Small intestine (tissue), 7 donors: Measurements from ENCODE around the gene CXCL5. TPM values are rescaled to one million over a fixed set of nuclear protein-coding genes. Genes with fewer than 3 reads are reported as not detected.

ENCODE experiments used
- DNase-seq, 2 donors: peaks; one replicate each; pipeline versions ENCODE4 v3.0.0 to v3.0.0-alpha.2; 2013
- FAIRE-seq: peaks from 2 replicates; lab custom pipeline; 2012; peaks lifted over from hg19 to GRCh38; lab: Jason Lieb, UNC
- H3K27ac ChIP-seq, 3 donors: one replicate each; pipeline ENCODE4 v1.5.1; 2013; ENCODE audit warnings: low read length in 2 of 3, mild to moderate bottlenecking in 2 of 3, control low read depth in 1 of 3, inconsistent platforms in 1 of 3, low read depth in 1 of 3, moderate library complexity in 1 of 3
- H3K27me3 ChIP-seq, 3 donors: one replicate each; pipeline ENCODE4 v1.6.1; 2013; ENCODE audit warnings: low read length in 3 of 3, inconsistent platforms in 1 of 3; ENCODE audit not compliant: control insufficient read depth in 3 of 3, insufficient read depth in 3 of 3
- H3K36me3 ChIP-seq, 3 donors: one replicate each; pipeline ENCODE4 v1.6.1; 2013; ENCODE audit warnings: low read length in 3 of 3, inconsistent platforms in 1 of 3, low read depth in 1 of 3, mild to moderate bottlenecking in 1 of 3, moderate library complexity in 1 of 3; ENCODE audit not compliant: control insufficient read depth in 3 of 3, insufficient read depth in 2 of 3
- H3K4me1 ChIP-seq, 3 donors: one replicate each; pipeline ENCODE4 v1.6.1; 2013; ENCODE audit warnings: low read length in 2 of 3, inconsistent platforms in 1 of 3, low read depth in 1 of 3, mild to moderate bottlenecking in 1 of 3, moderate library complexity in 1 of 3; ENCODE audit not compliant: control insufficient read depth in 3 of 3, insufficient read depth in 2 of 3
- H3K4me3 ChIP-seq, 3 donors: one replicate each; pipeline ENCODE4 v1.5.1; 2013; ENCODE audit warnings: low read length in 3 of 3, control low read depth in 1 of 3, inconsistent platforms in 1 of 3, low read depth in 1 of 3, mild to moderate bottlenecking in 1 of 3, moderate library complexity in 1 of 3
- H3K9me3 ChIP-seq, 2 donors: one replicate each; pipeline ENCODE4 v1.6.1; 2013; ENCODE audit warnings: low read depth in 1 of 2, low read length in 1 of 2; ENCODE audit not compliant: control insufficient read depth in 2 of 2, insufficient read depth in 1 of 2
- WGBS, 3 donors: extraction: QIAGEN DNeasy Blood & Tissue Kit; methylation state at CpG; one replicate each; pipeline ENCODE4 v1.1.7; 2013; 5-methylcytosine and 5-hydroxymethylcytosine counted together
- polyA plus RNA-seq, 4 donors: library from polyadenylated mRNA; stranded (reverse) in 3 of 4; unstranded in 1 of 4; fragments of 200-250 nt in 3 of 4; fragments of 120-200 nt in 1 of 4; gene quantifications; one replicate each; pipeline versions ENCODE4 v1.2.1 to v1.2.3, GENCODE V29; 2013
- donor health status: healthy with polysubstance abuse.
- donor health status: control.
- donor health status: control.
- donor health status: Bipolar disorder and iron deficiency.
- donor health status: healthy.

CXCL5 gene
- polyA plus RNA-seq, 4 donors: 0.74 to 1.8 TPM; not detected in 2

- no peak overlapping the region for H3K27ac ChIP-seq
- no peaks in the 10 kb centered on the region for H3K36me3 ChIP-seq
- 87 to 91% (median 91%) methylated on average over 3 of the region's 3 CpGs for WGBS, 3 donors
- no peak for FAIRE-seq
- H3K4me1 ChIP-seq: peaks cover 0 to 10% (median 2%) of the 10 kb centered on the region in 3 donors
- no peak overlapping the region for H3K4me3 ChIP-seq
- no peaks in the 10 kb centered on the region for H3K9me3 ChIP-seq
- no peaks in the 10 kb centered on the region for H3K27me3 ChIP-seq
- no peak for DNase-seq
These were observed 10.8 kb upstream of the CXCL5 start for GRCh38 chr4:74009307-74009706.

GRCh38 chr4:74006009-74006476, 7.6 kb upstream of the CXCL5 start:
- Histone ChIP-seq H3K36me3 (no peaks in the 10 kb centered on the region), H3K4me1 (peaks cover 0 to 10% (median 2%) of the 10 kb centered on the region in 3 donors), H3K9me3 (no peaks in the 10 kb centered on the region), H3K27ac (peak overlapping the region in 1 of 3 donors; percentile 52), H3K27me3 (no peaks in the 10 kb centered on the region), H3K4me3 (no peak overlapping the region)
- WGBS, 3 donors: 70 to 76% (median 74%) methylated on average over 2 of the region's 2 CpGs
- DNase-seq (no peak), FAIRE-seq (no peak)

DNA sequence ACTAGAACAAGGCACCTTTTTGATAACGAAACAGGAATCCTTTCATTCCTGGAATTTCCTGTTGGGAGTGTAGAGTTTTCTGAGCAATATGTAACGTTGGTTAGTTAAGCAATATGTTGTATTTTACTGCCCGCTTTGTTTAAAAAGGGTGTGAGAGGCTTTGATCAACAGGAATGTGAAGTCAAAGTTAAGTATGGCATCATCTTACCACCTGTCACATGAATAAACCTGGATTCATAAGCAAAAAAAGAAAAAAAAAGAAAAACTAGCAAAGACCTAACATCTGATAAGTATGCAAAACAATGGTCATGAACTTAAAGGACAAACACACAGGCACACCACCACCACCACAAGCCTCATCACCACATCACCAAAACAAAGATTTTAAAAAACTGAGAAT, 7.1 kb upstream of the CXCL5 start:
- Histone ChIP-seq H3K4me1 (peaks cover 0 to 10% (median 2%) of the 10 kb centered on the region in 3 donors), H3K4me3 (no peak overlapping the region), H3K27ac (peak overlapping the region in 1 of 3 donors; percentile 71), H3K9me3 (no peaks in the 10 kb centered on the region), H3K36me3 (no peaks in the 10 kb centered on the region), H3K27me3 (no peaks in the 10 kb centered on the region)
- peak; percentile 55 to 72 for DNase-seq
- FAIRE-seq: no peak
- 9 to 36% (median 21%) methylated on average over 3 of the region's 3 CpGs for WGBS, 3 donors

DNA sequence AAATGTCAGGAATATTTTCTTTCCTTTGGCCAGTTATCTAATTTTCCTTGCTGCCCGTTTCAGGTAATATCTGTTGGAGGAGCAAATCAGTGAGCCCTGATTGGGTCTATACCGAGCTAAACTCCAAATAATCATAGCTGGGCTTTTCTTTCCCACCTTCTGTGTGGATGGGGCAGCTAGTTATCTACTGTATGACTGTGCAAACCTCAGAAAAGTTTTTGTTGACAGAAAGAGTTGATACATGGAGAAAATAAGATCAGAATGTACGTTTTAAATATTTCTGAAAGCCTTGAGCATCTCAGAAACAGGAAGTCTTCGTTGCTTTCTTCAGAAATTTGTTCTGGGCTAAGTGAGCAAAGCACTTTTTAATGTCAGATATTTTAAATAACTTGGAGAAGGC, 6.2 kb upstream of the CXCL5 start:
- Histone ChIP-seq H3K4me3 (no peak overlapping the region), H3K9me3 (no peaks in the 10 kb centered on the region), H3K36me3 (no peaks in the 10 kb centered on the region), H3K27ac (peak overlapping the region in 1 of 3 donors; percentile 71), H3K27me3 (no peaks in the 10 kb centered on the region), H3K4me1 (peaks cover 0 to 10% (median 2%) of the 10 kb centered on the region in 3 donors)
- FAIRE-seq (no peak), DNase-seq (no peak)
- WGBS, 3 donors: 44 to 47% (median 45%) methylated on average over 4 of the region's 4 CpGs

DNA sequence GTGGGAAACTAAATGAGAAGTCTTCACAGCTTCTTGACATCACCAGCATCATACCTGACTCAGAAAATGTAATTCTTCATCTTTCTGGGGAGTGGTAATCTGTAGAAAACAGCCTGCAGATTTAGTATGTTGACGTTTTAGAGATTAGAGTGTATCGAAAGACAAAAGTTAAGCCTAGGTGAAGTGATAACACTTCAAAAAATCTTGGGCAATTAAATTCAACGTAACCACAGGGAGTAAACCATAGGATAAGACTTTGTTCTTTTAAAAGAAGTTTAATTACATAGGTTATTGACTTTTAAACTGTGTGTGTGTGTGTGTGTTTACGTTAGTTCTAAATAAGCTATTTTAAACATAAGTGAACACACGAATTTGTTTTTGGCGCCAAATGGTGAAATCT, 1.8 kb upstream of the CXCL5 start:
- Histone ChIP-seq H3K27me3 (peaks cover 0 to 6% (median 0%) of the 10 kb centered on the region in 3 donors), H3K4me1 (peaks cover 2 to 10% (median 2%) of the 10 kb centered on the region in 3 donors), H3K36me3 (no peaks in the 10 kb centered on the region), H3K9me3 (no peaks in the 10 kb centered on the region), H3K27ac (no peak overlapping the region), H3K4me3 (no peak overlapping the region)
- DNase-seq (no peak), FAIRE-seq (no peak)
- WGBS, 3 donors: 29 to 63% (median 42%) methylated on average over 6 of the region's 6 CpGs

DNA sequence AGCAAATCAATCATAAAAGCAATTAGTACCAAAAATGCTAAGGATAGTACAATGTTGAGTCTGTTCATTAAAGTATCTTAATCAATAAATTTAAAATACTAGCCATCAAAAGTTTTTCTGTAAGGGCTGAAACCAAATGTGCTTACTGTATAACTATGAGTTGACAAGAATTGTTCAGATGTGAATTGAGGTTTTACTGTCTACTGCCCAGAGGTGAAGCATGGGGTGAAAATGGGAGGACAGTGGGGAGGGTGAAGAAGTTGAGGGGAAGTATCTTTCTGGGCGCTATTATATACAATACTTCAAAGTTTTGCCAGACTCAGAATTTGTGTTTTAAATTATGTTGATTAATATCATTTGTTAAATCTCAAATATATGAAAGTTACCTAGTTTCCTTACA, 6.4 kb downstream of the CXCL5 start:
- FAIRE-seq: no peak
- 0 to 31% (median 3%) methylated on average over 1 of the region's 1 CpG for WGBS, 3 donors
- H3K27ac ChIP-seq: no peak overlapping the region
- no peak overlapping the region for H3K4me3 ChIP-seq
- no peaks in the 10 kb centered on the region for H3K4me1 ChIP-seq
- no peak for DNase-seq
- no peaks in the 10 kb centered on the region for H3K9me3 ChIP-seq
- H3K27me3 ChIP-seq: no peaks in the 10 kb centered on the region
- no peaks in the 10 kb centered on the region for H3K36me3 ChIP-seq

GRCh38 chr4:73991742-73992000, 6.8 kb downstream of the CXCL5 start:
- DNase-seq (no peak), FAIRE-seq (no peak)
- no peak overlapping the region for H3K27ac ChIP-seq
- WGBS, 3 donors: 91 to 97% (median 96%) methylated on average over 1 of the region's 1 CpG
- no peaks in the 10 kb centered on the region for H3K9me3 ChIP-seq
- H3K4me3 ChIP-seq: no peak overlapping the region
- no peaks in the 10 kb centered on the region for H3K4me1 ChIP-seq
- no peaks in the 10 kb centered on the region for H3K36me3 ChIP-seq
- no peaks in the 10 kb centered on the region for H3K27me3 ChIP-seq

DNA sequence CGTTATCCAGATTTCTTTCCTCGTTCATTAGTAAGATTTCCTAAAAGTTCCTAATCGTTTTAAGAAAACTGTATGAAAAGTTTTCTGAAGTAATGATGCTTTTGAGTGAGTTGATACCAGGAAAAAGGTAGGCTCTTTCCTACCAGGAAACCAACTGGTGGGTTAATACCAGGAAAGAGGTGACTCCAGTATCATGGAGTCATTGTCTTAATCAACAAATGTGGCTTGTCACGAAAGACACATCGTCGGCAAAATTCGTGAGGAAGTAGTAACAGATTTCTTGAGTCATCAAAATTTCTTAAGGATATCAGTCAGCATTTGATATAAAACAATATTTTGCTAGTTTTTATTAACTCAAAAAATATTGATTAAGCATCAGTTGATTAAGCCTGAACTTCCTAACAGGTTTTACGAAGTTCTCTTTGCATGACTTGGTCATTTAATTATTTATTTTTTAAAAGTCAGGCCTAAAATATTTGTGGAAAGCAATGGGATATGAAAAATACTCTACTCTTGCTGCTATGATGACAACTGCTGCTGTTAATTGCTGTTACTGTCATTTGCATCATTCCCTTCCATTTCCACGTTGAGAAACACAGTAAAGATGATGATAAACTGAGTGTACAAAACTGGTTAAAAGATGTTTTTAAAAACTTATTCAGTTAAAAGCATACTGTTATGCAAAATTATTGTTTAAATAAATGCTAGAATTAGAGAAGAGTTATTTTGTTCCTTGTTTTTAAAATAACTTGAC, 7.3 kb downstream of the CXCL5 start:
- Histone ChIP-seq H3K4me3 (no peak overlapping the region), H3K27ac (no peak overlapping the region), H3K4me1 (no peaks in the 10 kb centered on the region), H3K9me3 (no peaks in the 10 kb centered on the region), H3K36me3 (no peaks in the 10 kb centered on the region), H3K27me3 (no peaks in the 10 kb centered on the region)
- DNase-seq: no peak
- WGBS, 3 donors: 87 to 90% (median 88%) methylated on average over 9 of the region's 9 CpGs
- peak; percentile 10 for FAIRE-seq

- H3K4me1 ChIP-seq: no peaks in the 10 kb centered on the region
- H3K27me3 ChIP-seq: peaks cover 0 to 2% (median 0%) of the 10 kb centered on the region in 3 donors
- no peaks in the 10 kb centered on the region for H3K9me3 ChIP-seq
- WGBS, 3 donors: 85 to 88% (median 85%) methylated on average over 5 of the region's 5 CpGs
- no peak overlapping the region for H3K4me3 ChIP-seq
- no peak for FAIRE-seq
- DNase-seq: no peak
- no peak overlapping the region for H3K27ac ChIP-seq
- no peaks in the 10 kb centered on the region for H3K36me3 ChIP-seq
These were observed 8.5 kb downstream of the CXCL5 start for GRCh38 chr4:73989928-73990327.
